Heart left ventricle (tissue), 13 donors: ENCODE measurements around the gene SNRNP70.

ENCODE experiments used
- CTCF ChIP-seq, 12 donors: fragments of 200-600 bp; sonication (generic) in 4 of 12; IDR thresholded peaks; one replicate each; pipeline versions ENCODE4 v1.5.0 to v1.8.0; 2018 to 2022; ENCODE audit warnings: antibody characterized with exemption in 12 of 12, mild to moderate bottlenecking in 5 of 12
- POLR2A ChIP-seq, 2 donors: fragments of 450-650 bp; IDR thresholded peaks; one replicate each; pipeline ENCODE4 v1.6.1; 2017; ENCODE audit warnings: antibody characterized with exemption in 2 of 2, mild to moderate bottlenecking in 2 of 2, moderate library complexity in 2 of 2
- donor health status: ischemic (EF 13 %, LVEDD 7.1; RV severe dilation, severe dysfunction).
- donor health status: DM: no; HTN: yes; CAD: no.
- donor health status: DM: no; HTN: no; CAD: no.
- donor health status: ischemic (EF 25% LVEDD 6.9; RV normal size, moderate dysfunction).
- donor health status: ischemic (EF 25% LVEDD 5.7; RV mildly dilated, moderate dysfunction).
- donor health status: ischemic (EF 35%, LVEDD 5.7; RV mildly dilated, moderate dysfunction).
- donor health status: nonischemic (EF 11% LVEDD 7.7; RV severe dilation, severe dysfunction).
- donor health status: DM: yes; HTN: yes; CAD: no.
- donor health status: PGD.
- donor health status: ischemic (EF 29% LVEDD 5.4; RV normal size, mild dysfunction).
- donor health status: nonischemic (EF 23%, LVEDD 6.1; RV moderate dilation, normal function).

GRCh38 chr19:49086296-49086695 lies 1.0 kb downstream of the SNRNP70 start:
- TF ChIP-seq CTCF (IDR thresholded peaks at IDR 0.05) = no peak
- TF ChIP-seq POLR2A (IDR thresholded peaks at IDR 0.05) = no peak
